Transverse colon (tissue), 3 donors: ENCODE measurements around the gene PTGFRN.

Experiments
- CTCF ChIP-seq, 5 experiments: fragments of 200-600 bp in 3 of 5; fragments of 450-650 bp in 2 of 5; sonication (generic) in 3 of 5; IDR thresholded peaks; 1 replicate in 2 of 5; 2 replicates in 3 of 5; pipeline ENCODE4 v1.5.1; 2016 to 2017; ENCODE audit warnings: antibody characterized with exemption in 5 of 5, inconsistent platforms in 3 of 5, mild to moderate bottlenecking in 2 of 5, moderate library complexity in 1 of 5
- POLR2A ChIP-seq: fragments of 450-650 bp; IDR thresholded peaks from one replicate; pipeline ENCODE4 v1.6.1; 2016; ENCODE audit warnings: antibody characterized with exemption, mild to moderate bottlenecking, moderate library complexity

- TF ChIP-seq CTCF (IDR thresholded peaks at IDR 0.05) (no peak), POLR2A (no peak)
These were observed 31.3 kb downstream of the PTGFRN start for GRCh38 chr1:116940814-116941599.
